GM21723 (cell line): ENCODE measurements around the gene IL10RA.
"Not testable (repeated sequence)": the region's sequence is repeated elsewhere in the genome, so short reads cannot be mapped to it uniquely, and the experiment has no call there.

Experiments
- ATAC-seq: cut with Tn5 transposase; IDR thresholded peaks from one replicate; pipeline ENCODE4 v1.9.1; 2021; ENCODE audit warnings: mild to moderate bottlenecking, moderate library complexity; ENCODE audit not compliant: unreplicated experiment

Gene IL10RA

DNA sequence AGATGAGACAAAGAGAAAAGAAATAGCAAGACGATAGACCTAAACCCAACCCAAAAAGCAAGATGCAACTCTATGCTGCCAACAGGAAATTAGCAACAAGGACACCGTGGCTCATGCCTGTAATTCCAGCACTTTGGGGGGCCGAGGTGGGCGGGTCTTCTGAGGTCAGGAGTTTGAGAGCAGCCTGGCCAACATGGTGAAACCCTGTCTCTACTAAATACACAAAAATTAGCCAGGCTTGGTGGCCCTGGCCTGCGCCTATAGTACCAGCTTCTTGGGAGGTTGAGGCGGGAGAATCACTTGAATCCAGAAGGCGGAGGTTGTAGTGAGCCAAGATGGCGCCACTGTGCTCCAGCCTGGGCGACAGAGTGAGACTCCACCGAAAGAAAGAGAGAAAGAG is 24.3 kb upstream of the IL10RA start:
- no peak for ATAC-seq

DNA sequence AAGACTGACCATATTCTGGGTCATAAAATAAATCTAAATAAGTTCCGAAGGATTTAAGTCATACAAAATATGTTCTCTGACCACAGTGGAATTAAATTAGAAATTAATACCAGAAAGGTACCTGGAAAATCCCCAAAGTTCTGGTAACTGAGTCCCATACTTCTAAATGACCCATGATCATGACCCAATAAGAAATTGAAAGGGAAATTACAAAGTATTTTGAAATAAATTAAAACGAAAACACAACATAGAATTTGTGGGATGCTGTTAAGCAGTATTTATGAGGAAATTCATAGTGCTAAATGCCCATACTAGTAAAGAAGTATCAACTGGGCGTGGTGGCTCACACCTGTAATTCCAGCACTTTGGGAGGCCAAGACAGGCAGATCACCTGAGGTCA is 23.4 kb upstream of the IL10RA start:
- no peak for ATAC-seq

- no peak for ATAC-seq
These were observed 19.3 kb upstream of the IL10RA start for GRCh38 chr11:117966908-117967307.

DNA sequence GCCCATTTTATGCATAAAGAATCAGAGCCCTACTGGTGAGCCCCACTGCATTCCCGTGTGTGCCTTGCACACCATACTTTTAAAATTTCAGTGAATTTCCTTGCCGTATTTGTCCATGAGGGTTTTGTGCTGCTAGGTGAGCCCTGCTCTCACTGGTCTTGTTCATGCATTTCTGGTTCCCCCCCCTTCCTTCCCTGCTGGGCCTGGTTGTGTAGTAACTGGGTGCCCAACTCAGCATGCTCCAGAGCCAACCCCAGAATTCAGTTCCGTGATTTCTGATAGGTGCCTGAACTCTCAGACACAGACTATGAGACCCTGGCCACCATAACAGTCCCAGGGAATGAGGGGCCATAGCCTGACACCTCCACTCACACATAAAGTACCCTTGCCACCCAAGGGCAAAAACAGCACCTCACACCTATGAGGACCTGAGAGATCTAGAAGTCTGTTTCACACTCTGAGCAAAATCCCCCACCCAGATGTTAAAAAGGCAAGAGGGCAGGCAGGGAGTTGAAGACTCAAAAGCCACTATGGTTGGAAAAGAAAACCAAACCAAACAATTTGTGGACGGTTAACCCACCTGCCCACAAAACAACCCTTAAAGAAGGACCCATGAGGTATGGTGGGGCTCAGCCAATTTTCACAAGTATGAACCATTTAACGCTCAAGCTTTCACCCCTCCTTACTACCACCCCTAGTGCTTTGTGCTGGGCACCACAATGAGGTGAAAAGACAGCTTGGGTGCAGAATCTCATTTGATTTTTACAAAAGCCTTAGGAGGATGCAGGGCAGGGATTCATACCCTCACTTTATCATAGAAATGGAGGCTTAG is 16.8 kb upstream of the IL10RA start:
- ATAC-seq = no peak

GRCh38 chr11:117970400-117971024 is 15.7 kb upstream of the IL10RA start:
- ATAC-seq = no peak

DNA sequence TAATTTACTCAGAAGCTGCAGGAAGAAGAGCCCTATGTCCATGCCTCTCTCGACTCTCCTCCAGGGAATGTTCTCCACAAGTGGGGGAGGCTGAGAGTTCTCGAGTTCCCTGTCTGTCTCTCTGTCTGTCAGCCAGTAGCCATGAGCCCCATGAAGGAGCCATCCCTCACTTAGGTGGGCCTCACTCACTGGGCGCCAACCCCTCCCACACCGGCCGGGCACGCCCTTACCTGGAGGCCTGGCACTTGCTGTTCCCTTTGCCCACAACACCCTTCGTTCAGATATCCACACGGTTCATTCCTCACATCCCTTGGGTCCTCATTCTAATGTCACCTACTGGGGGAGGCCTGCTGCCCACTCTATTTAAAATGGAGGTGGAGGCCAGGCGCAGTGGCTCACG is 14.2 kb upstream of the IL10RA start:
- no peak for ATAC-seq

GRCh38 chr11:117972629-117973502 is 13.3 kb upstream of the IL10RA start:
- no peak for ATAC-seq

- no peak for ATAC-seq
These were observed 12.7 kb upstream of the IL10RA start for GRCh38 chr11:117973503-117973860.

GRCh38 chr11:117976445-117976844 is 9.7 kb upstream of the IL10RA start:
- no peak for ATAC-seq

DNA sequence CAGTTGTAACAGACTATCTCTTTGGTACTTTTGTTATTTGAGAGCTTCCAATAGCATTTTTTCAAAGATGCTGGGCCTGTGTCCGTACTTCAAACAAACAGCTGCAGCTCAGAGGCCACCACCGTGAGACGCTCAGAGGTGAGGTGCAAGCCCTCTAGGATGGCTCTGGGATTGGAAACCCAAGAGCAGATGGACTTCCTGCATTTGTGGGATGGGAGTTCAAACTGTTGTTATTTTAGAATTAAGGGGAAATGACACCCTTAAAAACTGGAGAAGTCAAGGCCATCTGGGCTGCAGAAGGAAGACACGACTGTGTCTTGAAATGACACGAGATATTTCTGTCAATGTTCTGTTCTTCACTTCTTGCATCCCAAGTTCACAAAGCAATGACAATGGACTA is 9.2 kb upstream of the IL10RA start:
- no peak for ATAC-seq

DNA sequence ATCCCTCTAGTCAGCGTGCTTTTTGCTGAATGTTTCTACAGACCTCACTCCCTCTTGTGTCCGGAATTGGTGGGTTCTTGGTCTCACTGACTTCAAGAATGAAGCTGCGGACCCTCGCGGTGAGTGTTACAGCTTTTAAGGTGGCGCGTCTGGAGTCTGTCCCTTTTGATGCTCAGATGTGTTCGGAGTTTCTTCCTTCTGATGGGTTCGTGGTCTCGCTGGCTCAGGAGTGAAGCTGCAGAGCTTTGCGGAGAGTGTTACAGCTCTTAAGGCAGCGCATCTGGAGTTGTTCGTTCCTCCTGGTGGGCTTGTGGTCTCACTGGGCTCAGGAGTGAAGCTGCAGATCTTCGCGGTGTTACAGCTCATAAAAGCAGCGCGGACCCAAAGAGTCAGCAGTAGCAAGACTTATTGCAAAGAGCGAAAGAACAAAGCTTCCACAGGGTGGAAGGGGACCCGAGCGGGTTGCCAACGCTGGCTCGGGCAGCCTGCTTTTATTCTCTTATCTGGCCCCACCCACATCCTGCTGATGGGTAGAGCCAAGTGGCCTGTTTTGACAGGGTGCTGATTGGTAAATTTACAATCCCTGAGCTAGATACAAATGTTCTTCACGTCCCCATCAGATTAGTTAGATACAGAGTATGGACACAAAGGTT is 8.5 kb upstream of the IL10RA start:
- ATAC-seq = not testable (repeated sequence)

- not testable (repeated sequence) for ATAC-seq
These were observed 7.8 kb upstream of the IL10RA start for GRCh38 chr11:117978291-117978910.

- no peak for ATAC-seq
These were observed 7.2 kb upstream of the IL10RA start for GRCh38 chr11:117978991-117979390.

DNA sequence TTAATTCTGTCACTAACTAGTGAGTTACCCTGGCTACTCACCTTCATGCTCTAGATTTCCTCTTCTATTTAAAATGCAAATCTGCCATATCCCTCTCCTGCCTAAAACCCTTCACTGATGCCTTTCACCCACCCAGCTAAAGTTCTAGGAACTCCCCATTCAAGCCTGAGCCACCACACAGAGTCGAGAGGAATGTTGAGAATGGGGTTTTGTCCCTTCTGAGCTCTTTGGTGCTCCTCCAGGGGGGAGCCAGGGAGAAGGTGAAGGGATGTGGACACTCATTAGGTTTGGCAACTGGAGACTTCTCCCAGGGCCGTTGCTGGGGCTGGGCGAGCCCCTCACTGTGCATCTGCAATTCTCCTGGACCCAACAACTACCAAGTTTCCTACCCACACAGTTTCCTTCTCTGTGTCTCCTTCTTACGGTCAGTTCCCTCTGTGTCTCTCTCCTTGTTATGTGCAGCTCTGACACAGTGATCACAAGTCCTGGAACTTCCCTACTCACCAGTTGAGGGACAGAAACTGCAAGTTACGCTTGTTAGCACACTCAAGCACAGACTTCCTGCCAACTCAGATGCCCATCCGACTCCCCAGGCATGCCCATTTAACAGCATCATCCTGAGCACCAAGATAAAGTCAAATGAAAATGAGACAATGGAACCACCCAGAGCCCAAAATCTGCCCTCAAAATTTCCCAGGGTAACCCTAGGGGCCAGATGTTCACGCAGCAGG is 6.5 kb upstream of the IL10RA start:
- peak; percentile 73 for ATAC-seq

DNA sequence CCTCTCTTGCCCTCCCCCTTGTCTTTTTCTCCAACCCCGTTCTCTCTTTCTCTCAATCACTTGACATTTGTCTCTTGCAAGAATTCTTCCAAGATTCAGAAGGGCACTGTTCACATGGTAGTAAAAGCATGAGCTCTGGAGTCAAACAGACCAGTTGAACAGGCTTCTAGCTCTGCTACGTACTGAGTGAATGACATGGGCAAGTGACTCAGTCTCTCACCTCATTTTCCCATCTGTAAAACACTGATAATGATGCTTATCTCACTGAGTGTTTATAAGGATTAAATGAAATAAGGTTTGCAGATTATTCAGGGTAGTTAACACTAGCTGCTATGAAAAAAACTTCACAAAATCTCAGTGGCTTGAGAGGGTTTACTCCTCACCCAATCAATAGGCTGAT is 5.9 kb upstream of the IL10RA start:
- no peak for ATAC-seq

GRCh38 chr11:117980720-117981119 is 5.5 kb upstream of the IL10RA start:
- ATAC-seq = no peak

- ATAC-seq = no peak
These were observed 3.1 kb upstream of the IL10RA start for GRCh38 chr11:117983163-117983475.

DNA sequence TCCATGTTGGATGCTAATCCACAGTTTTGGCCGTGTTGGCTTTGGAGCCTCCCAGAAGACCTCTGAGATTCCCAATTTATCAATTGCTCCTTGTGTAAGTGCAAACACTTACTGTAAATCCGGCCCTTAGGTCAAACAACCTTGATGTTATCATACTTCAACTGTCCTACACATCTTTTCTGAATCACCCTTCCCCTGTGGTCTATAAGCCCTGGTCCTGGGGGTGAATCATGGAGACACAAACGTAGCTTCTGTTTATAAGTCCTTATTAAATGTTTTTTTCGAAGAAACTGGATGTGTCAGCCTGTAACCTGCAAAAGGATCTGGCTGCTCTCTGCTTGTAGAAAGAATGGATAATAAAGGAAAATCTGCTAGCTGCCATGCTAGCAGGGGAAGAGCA is 1.7 kb upstream of the IL10RA start:
- ATAC-seq = no peak

DNA sequence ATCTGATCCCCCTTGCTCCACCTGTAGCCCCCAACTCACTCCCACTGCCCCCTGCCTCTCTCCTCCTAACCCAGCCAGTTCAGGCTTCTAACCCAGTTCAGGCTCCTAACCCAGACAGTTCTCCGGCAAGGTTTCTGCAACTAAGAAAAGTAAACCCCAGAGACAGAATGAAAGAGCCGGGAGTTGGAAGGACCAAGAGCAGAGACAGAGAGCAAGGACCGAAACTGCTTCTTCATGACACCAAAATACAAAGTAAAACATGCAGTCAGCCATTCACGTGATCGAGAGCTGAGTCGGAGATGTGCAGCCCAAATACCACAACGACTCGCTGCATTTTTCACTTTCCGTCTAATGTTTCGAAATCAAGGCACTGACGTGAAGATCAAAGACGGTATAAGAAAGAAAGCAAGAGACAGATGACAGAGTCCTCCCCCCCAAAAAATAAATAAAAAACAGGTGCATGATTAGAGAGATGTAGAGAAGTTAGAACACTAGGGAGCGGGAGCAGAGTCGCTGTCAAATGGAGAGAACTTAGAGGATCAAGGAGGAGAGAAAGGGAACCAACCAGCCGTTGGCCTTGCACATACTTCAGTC is 884 bp downstream of the IL10RA start:
- peak; percentile 49 for ATAC-seq
